M059J (cell line): ENCODE measurements around the gene CNTNAP2. TPM values are rescaled to one million over a fixed set of nuclear protein-coding genes. Genes with fewer than 3 reads are reported as not detected.
A peak's percentile ranks its signal among the peaks of the same experiment; 100 is the strongest.
"Not testable (repeated sequence)": the region's sequence is repeated elsewhere in the genome, so short reads cannot be mapped to it uniquely, and the experiment has no call there.

Experiments
- DNase-seq: peaks from one replicate; pipeline ENCODE4 v3.0.0-alpha.2; 2012; ENCODE audit warnings: low read depth
- total RNA-seq: library from RNA; depleted of rRNA; stranded (reverse); fragments of >200 nt; shearing (Covaris generic); gene quantifications from 2 replicates; pipeline ENCODE4 v1.2.3, GENCODE V29; 2014

Gene CNTNAP2
- total RNA-seq, 1 experiment from 2014 or later: not detected

- DNase-seq: peak; percentile 24
These were observed 30.4 kb downstream of the CNTNAP2 start for GRCh38 chr7:146146831-146147486.

DNA sequence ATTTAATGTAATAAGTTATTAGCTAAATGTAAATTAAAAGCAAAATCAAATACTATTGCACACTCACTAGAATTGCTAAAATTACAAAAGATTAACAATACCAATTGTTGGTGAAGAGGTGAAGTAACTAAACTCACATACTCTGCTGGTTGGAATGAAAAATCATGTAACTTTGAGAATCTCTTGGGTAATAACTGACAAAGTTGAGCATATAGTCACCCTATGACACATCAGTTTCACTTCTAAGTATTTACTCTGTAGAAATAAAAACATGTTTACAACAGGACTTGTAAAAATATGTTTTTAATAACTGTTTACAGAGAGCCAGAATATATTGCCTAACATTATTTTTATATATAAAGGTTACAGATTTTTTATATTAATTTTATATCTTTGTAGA, 33.6 kb downstream of the CNTNAP2 start:
- DNase-seq: no peak

DNA sequence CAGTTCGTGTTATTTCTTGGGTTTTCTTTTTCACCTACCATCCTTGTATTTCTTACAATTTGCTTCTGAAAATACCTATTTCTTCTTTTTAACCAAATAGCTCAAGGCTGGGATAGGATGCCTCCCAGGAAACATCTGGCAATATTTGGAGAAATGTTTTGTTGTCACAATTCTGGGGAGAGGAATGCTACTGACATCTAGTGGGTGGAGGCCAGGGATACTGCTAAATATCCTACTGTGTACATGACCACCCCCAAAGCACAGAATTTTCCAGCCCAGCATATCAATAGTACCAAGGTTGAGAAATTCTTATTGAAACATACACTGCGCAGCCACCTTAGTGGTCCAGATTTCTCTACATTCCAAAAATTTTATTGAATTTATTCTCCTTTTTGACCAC, 55.5 kb downstream of the CNTNAP2 start:
- no peak for DNase-seq

DNA sequence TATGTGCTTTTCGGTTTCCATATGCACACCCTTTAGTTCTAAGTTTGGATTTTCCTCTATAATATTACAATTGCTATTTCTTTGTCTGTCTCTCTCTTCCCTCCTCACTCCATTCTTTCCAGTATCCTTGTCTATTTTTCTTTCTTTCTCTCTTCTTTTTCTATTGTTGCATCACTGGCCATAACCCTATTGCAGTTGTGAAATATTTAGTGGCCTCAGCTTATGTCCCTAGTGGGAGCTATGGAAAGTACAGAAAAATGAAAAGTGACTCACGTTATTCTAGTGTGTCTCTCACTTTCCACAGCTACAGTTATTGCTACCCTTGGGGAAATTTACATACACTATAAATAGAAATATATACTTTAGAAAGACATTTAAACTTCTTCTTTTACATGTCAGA, 59.1 kb downstream of the CNTNAP2 start:
- no peak for DNase-seq

DNA sequence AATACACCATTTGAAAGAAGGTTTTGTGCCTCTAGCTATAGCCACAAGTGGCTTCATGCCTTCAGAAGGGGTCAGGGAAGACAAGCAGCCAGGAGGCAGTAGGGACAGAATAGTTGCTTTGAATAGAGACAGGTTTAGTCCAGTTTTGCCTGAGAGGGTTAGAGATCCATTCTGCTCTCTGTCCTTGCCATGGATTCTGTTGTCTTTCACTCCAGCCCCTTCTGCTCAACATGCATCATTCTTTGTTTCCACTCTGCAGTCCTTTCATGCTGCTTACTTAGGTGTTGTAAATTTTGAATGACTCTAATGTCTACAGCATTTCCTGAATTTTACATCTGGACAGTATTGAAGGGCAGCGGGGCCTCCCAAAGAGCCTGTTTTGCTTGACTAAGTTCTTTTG, 60.3 kb downstream of the CNTNAP2 start:
- no peak for DNase-seq

- no peak for DNase-seq
These were observed 60.7 kb downstream of the CNTNAP2 start for GRCh38 chr7:146177301-146177700.

DNA sequence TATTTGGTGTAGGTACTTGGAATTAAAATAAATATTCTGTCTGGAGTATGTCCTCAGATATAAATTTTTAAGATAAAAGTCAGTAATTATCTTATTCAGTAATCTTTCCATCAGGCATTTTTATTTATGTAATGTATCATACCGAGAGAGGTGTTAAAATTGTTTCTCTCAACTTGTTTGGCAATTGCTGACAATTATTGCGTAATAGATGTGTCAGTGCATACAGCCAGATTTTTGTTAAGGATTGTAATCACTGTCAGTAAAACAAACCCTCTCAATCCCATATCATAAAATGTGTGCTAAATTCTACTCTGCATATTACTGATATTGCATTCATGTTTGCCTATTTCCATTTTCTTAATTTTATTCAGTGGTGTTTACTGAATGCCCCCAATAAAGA, 69.2 kb downstream of the CNTNAP2 start:
- no peak for DNase-seq

DNA sequence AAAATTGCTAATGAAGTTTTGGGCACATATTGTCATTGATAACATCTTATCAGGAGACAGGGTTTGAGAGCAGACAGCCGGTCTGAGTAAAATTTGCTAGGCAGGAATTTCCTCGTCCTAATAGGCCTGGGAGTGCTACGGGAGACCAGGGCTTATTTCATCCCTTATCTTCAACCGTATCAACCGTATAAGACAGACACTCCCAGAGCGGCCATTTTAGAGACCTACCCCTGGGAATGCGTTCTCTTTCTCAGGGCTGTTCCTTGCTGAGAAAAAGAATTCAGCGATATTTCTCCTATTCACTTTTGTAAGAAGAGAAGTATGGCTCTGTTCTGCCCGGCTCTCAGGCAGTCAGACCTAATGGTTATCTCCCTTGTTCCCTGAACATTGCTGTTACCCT, 74.8 kb downstream of the CNTNAP2 start:
- DNase-seq: not testable (repeated sequence)

GRCh38 chr7:146201945-146202344, 85.3 kb downstream of the CNTNAP2 start:
- no peak for DNase-seq

DNA sequence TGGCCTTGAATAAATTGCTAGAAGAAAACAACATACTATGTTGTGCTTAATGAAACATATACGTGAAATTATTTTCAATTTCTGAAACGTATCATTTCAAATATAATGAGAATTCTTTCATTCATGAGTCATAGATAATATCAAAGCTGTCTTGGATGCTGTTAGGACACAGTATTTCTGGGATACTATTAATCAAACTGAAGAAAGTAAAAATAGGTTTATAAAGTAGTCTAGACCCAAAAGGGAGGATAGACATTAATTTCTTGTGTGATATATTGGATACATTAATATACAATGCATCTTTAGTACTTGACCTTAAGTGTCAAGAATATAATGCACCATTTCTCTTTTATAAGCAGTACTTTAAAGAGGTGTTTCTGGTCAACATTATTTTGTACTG, 89.7 kb downstream of the CNTNAP2 start:
- no peak for DNase-seq

- DNase-seq: no peak
These were observed 91.9 kb downstream of the CNTNAP2 start for GRCh38 chr7:146208492-146208891.

GRCh38 chr7:146214842-146215241, 98.2 kb downstream of the CNTNAP2 start:
- DNase-seq: no peak

DNA sequence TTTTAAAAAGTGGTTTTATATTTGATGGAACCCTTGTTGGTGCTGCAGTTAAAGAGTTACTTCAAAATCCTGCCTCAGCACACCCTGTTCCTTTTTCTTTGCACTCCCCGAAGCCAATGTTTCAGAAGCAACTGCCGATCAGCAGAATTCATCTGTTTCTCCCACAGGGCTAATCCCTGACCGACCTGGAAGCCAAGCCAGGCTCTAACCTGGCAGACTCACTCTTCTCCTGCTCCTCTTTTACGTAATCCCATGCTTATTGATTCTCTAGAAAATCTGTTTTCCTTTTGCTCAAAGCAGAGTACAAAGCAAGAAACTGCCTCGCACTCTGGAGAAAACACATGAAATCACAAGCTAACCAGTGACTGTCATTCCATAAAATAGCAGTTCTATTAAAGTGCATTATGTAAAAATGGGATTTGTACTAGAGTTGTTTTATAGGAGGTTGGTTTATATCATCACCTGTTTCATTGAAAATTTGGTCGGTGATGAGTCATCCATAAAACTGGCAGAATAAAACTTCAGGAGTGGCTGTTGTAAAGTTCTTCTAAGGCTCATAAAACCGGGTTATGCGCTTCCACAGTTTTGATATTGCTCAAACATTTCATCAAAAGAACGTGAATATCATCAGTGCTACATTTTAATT, 99.9 kb downstream of the CNTNAP2 start:
- DNase-seq: no peak

DNA sequence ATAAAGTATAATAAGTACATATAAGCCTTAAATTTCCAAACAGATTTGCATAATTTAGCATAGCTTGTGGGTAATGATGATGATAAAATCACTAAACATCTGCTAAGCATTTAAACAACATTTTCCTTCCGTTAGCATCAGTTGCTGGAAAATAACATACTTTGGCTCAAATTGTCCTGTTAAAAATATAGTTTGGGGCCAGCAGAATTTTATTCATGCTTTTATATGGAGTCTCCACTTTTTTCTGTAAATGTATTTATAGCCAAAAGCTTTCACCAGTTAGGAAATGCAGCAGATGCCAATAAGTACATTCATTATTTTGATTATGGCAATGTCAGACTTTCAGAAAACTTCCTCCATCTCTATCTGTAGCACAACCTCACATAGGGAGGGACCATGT, 107.2 kb downstream of the CNTNAP2 start:
- no peak for DNase-seq

- DNase-seq: no peak
These were observed 116.0 kb downstream of the CNTNAP2 start for GRCh38 chr7:146232604-146233003.

- no peak for DNase-seq
These were observed 118.6 kb downstream of the CNTNAP2 start for GRCh38 chr7:146235195-146235594.

- DNase-seq: no peak
These were observed 126.1 kb downstream of the CNTNAP2 start for GRCh38 chr7:146242661-146243060.

- not testable (repeated sequence) for DNase-seq
These were observed 131.4 kb downstream of the CNTNAP2 start for GRCh38 chr7:146247991-146248390.

DNA sequence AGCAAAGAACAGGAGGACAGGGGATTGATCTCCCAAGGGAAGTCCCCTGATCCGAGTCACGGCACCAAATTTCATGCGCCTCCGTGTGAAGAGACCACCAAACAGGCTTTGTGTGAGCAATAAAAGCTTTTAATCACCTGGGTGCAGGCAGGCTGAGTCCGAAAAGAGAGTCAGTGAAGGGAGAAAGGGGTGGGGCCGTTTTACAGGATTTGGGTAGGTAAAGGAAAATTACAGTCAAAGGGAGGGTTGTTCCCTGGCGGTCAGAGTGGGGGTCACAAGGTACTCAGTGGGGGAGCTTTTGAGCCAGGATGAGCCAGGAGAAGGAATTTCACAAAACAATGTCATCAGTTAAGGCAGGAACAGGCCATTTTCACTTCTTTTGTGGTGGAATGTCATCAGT, 132.1 kb downstream of the CNTNAP2 start:
- DNase-seq: not testable (repeated sequence)

DNA sequence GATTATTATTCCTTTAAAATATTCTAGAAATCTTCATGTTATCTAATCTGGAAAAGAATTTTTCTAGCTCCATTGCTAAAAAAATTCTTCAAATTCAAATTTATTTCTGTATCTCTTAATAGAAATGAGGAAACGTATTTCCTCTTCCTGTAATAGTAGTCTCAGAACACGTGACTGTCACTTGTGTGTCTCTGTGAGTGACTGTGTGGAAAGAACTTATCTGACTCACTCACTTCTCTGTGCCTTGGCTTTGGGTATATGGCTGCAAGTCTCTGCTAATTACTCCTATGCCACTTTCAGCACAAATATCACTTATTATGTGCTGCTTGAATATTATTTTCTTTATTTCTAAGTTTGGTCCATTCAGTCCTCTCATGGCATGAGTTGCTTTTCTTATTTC, 132.7 kb downstream of the CNTNAP2 start:
- DNase-seq: no peak

DNA sequence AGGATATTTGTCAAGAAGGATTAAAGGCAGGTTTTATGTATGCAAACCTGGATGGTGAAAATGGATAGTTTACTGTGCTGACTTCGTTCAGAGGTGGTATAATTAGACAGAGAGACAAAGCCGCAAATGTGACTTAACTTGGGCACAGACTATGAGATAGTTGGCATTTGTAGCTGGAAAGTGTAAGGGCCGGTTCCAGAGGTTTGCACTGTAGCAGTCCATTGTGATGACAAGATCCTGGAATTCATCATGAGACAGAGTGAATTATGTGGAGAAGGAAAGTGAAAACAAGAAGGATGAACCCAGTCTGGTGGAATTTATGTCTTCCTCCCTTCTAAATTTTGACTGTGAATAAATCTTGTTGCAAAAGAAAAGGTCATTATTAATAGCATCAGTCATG, 139.0 kb downstream of the CNTNAP2 start:
- DNase-seq: no peak

DNA sequence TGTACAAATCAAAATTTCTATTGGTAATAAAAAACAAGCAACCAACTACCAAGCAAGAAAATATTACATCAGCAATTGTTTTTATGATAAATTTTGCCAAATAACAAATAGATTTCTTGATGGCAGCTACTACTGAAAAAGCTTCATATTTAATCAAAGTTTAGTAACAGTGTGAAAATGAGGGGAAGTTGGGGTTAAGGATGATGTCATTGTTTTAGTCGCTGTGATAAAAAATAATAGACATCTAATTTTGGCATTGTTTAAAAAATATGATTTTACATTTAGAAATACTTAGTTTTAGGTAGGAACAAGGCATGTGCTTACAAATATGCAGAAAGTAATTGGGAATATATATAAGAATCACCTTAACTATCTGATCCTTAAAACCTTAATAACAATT, 145.9 kb downstream of the CNTNAP2 start:
- DNase-seq: no peak

DNA sequence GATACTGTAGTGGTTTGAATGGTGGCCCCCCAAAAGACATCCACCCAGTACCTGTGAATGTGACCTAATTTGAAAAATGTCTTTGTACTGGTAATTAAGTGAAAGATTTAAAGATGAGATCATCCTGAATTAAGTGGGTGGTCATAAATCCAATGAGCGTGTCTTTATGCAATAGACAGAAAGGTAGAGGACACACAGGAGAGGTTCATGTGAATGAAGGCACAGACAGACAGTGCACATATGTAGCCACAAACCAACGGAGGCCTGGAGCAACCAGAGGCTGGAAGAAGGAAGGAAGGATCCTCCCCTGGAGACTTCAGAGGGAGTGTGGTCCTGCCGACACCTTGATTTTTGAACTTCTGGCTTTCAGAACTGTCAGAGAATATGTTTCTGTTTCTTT, 160.3 kb downstream of the CNTNAP2 start:
- DNase-seq: no peak

DNA sequence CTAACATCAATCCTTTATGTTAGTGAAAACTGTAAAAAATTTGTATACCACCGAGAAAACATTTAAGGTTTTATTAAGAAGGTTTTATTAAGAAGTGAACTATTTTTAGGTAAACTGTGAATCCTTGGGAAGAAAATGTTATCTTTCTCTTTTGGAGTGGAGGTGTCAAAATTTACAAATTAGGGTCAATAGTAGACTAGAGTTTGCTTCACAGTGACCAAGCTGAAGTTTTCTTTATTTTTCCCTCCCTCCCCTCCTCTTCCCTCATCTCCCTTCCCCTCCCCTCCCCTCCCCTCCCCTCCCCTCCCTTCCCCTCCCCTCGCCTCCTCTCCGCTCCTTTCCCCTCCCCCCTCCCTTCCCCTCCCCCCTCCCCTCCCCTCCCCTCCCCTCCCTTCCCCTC, 168.8 kb downstream of the CNTNAP2 start:
- DNase-seq: no peak
